H9 (cell line): ENCODE measurements around the gene FLT1. TPM values are rescaled to one million over a fixed set of nuclear protein-coding genes. Genes with fewer than 3 reads are reported as not detected.
A peak's percentile ranks its signal among the peaks of the same experiment; 100 is the strongest.

Experiments
- DNase-seq: peaks from one replicate; pipeline ENCODE4 v3.0.0-alpha.2; 2017
- H2AFZ ChIP-seq: one replicate; pipeline ENCODE4 v1.6.1; 2013; ENCODE audit warnings: mild to moderate bottlenecking, low read length, control low read depth, moderate library complexity
- H2AK5ac ChIP-seq: 2 replicates; pipeline ENCODE4 v1.6.1; 2013; ENCODE audit warnings: low read length, control low read depth, mixed read lengths; ENCODE audit not compliant: insufficient read length
- H2BK120ac ChIP-seq: one replicate; pipeline ENCODE4 v1.6.1; 2013; ENCODE audit warnings: low read depth, mild to moderate bottlenecking, low read length, control low read depth, inconsistent platforms; ENCODE audit not compliant: poor library complexity, severe bottlenecking
- H2BK12ac ChIP-seq: 2 replicates; pipeline ENCODE4 v1.6.1; 2013; ENCODE audit warnings: low read length, control low read depth, mixed read lengths, low read depth; ENCODE audit not compliant: insufficient read length
- H2BK15ac ChIP-seq: 2 replicates; pipeline ENCODE4 v1.6.1; 2013; ENCODE audit warnings: low read depth, low read length, control low read depth
- H2BK20ac ChIP-seq: one replicate; pipeline ENCODE4 v1.6.1; 2013; ENCODE audit warnings: low read depth, mild to moderate bottlenecking, low read length, control low read depth, inconsistent platforms; ENCODE audit not compliant: poor library complexity, severe bottlenecking
- H2BK5ac ChIP-seq: 2 replicates; pipeline ENCODE4 v1.6.1; 2013; ENCODE audit warnings: low read length, control low read depth, mixed read lengths; ENCODE audit not compliant: insufficient read length
- H3K14ac ChIP-seq: 2 replicates; pipeline ENCODE4 v1.6.1; 2013; ENCODE audit warnings: low read length, control low read depth; ENCODE audit not compliant: insufficient read depth
- H3K18ac ChIP-seq: 2 replicates; pipeline ENCODE4 v1.6.1; 2013; ENCODE audit warnings: low read depth, mild to moderate bottlenecking, mixed read lengths, low read length, control low read depth; ENCODE audit not compliant: insufficient read length
- H3K23ac ChIP-seq: 2 replicates; pipeline ENCODE4 v1.6.1; 2013; ENCODE audit warnings: low read length, control low read depth, mixed read lengths, low read depth; ENCODE audit not compliant: insufficient read length
- H3K23me2 ChIP-seq: 2 replicates; pipeline ENCODE4 v1.6.1; 2013; ENCODE audit warnings: low read depth, mild to moderate bottlenecking, mixed read lengths, low read length, control low read depth; ENCODE audit not compliant: insufficient read length, poor library complexity, severe bottlenecking
- H3K27ac ChIP-seq: 2 replicates; pipeline ENCODE4 v1.5.1; 2013; ENCODE audit warnings: low read length, control low read depth, mixed read lengths, low read depth; ENCODE audit not compliant: insufficient read length
- H3K27me3 ChIP-seq: 2 replicates; pipeline ENCODE4 v1.6.1; 2013; ENCODE audit warnings: low read length, control low read depth, inconsistent platforms; ENCODE audit not compliant: insufficient read depth
- H3K4ac ChIP-seq: 2 replicates; pipeline ENCODE4 v1.6.1; 2013; ENCODE audit warnings: low read depth, mild to moderate bottlenecking, control low read depth, inconsistent platforms, low read length, moderate library complexity
- H3K4me1 ChIP-seq: 2 replicates; pipeline ENCODE4 v1.6.1; 2013; ENCODE audit warnings: low read length, control low read depth, inconsistent platforms; ENCODE audit not compliant: insufficient read depth
- H3K4me2 ChIP-seq: 2 replicates; pipeline ENCODE4 v1.6.1; 2013; ENCODE audit warnings: low read length, control low read depth, mixed read lengths; ENCODE audit not compliant: insufficient read length, insufficient read depth
- H3K56ac ChIP-seq: 2 replicates; pipeline ENCODE4 v1.6.1; 2013; ENCODE audit warnings: low read depth, mild to moderate bottlenecking, mixed read lengths, low read length, control low read depth; ENCODE audit not compliant: insufficient read length
- H3K79me1 ChIP-seq: 2 replicates; pipeline ENCODE4 v1.6.1; 2013; ENCODE audit warnings: low read depth, mild to moderate bottlenecking, moderate library complexity, low read length, control low read depth, inconsistent platforms; ENCODE audit not compliant: insufficient read depth, poor library complexity, severe bottlenecking
- H3K79me2 ChIP-seq: 2 replicates; pipeline ENCODE4 v1.6.1; 2013; ENCODE audit warnings: low read length, control low read depth, inconsistent platforms; ENCODE audit not compliant: insufficient read depth
- H3K9ac ChIP-seq: 2 replicates; pipeline ENCODE4 v1.6.1; 2013; ENCODE audit warnings: low read length, control low read depth, mixed read lengths; ENCODE audit not compliant: insufficient read length; ENCODE audit errors: extremely low read depth
- H3K9me3 ChIP-seq: one replicate; pipeline ENCODE4 v1.6.1; 2013; ENCODE audit warnings: low read depth, low read length, inconsistent platforms; ENCODE audit not compliant: control insufficient read depth
- H3T11ph ChIP-seq: one replicate; pipeline ENCODE4 v1.6.1; 2013; ENCODE audit warnings: mild to moderate bottlenecking, low read length, control low read depth, inconsistent platforms
- H4K20me1 ChIP-seq: one replicate; pipeline ENCODE4 v1.6.1; 2013; ENCODE audit not compliant: control insufficient read depth, insufficient read length, insufficient read depth
- H4K5ac ChIP-seq: 2 replicates; pipeline ENCODE4 v1.6.1; 2013; ENCODE audit warnings: low read depth, mild to moderate bottlenecking, mixed read lengths, low read length, control low read depth; ENCODE audit not compliant: insufficient read length
- H4K8ac ChIP-seq: replicated peaks from 2 replicates; pipeline ENCODE4 v1.6.1; 2013; ENCODE audit warnings: low read length, control low read depth, mixed read lengths, low read depth; ENCODE audit not compliant: insufficient read length
- H4K91ac ChIP-seq: 2 replicates; pipeline ENCODE4 v1.6.1; 2013; ENCODE audit warnings: low read depth, mild to moderate bottlenecking, moderate library complexity, mixed read lengths, low read length, control low read depth; ENCODE audit not compliant: insufficient read length
- H3K27ac Mint-ChIP-seq, 3 experiments: 2 replicates in 2 of 3; 3 replicates in 1 of 3; pipeline ENCODE4 v1.8.0; 2020 to 2021; ENCODE audit warnings: mixed read lengths in 3 of 3, mild to moderate bottlenecking in 1 of 3, moderate library complexity in 1 of 3
- H3K27me3 Mint-ChIP-seq: 2 replicates; pipeline ENCODE4 v1.8.0; 2021; ENCODE audit warnings: low read depth, mild to moderate bottlenecking, moderate library complexity, mixed read lengths
- H3K36me3 Mint-ChIP-seq, 3 experiments: 2 replicates in 2 of 3; 3 replicates in 1 of 3; pipeline ENCODE4 v1.8.0; 2020 to 2021; ENCODE audit warnings: low read depth in 3 of 3, mixed read lengths in 3 of 3; ENCODE audit not compliant: insufficient read depth in 1 of 3
- H3K4me1 Mint-ChIP-seq, 2 experiments: 2 replicates each; pipeline ENCODE4 v1.8.0; 2020; ENCODE audit warnings: mixed read lengths in 2 of 2
- H3K4me3 Mint-ChIP-seq, 2 experiments: 2 replicates in 1 of 2; 3 replicates in 1 of 2; pipeline ENCODE4 v1.8.0; 2020 to 2021; ENCODE audit warnings: mild to moderate bottlenecking in 2 of 2, mixed read lengths in 2 of 2, moderate library complexity in 1 of 2
- H3K9me3 Mint-ChIP-seq, 2 experiments: 2 replicates in 1 of 2; 3 replicates in 1 of 2; pipeline ENCODE4 v1.8.0; 2020; ENCODE audit warnings: mild to moderate bottlenecking in 2 of 2, mixed read lengths in 2 of 2, moderate library complexity in 1 of 2
- CTCF ChIP-seq: fragments of 200-600 bp; sonication (generic); conservative IDR thresholded peaks from 3 replicates; pipeline ENCODE4 v1.8.0; 2021; ENCODE audit warnings: antibody characterized with exemption, mild to moderate bottlenecking
- WGBS: extraction: QIAGEN DNeasy Blood & Tissue Kit; methylation state at CpG from one replicate; pipeline ENCODE4 v1.1.7; 2013; ENCODE audit warnings: missing lambda C conversion rate, low lambda C conversion rate, mixed read lengths; ENCODE audit not compliant: insufficient read length; ENCODE audit errors: extremely low coverage; 5-methylcytosine and 5-hydroxymethylcytosine counted together
- total RNA-seq: library from RNA; stranded (reverse); gene quantifications from 2 replicates; pipeline ENCODE4 v1.2.1, GENCODE V29; 2021

FLT1 gene
- total RNA-seq, 1 experiment from 2014 or later: 84.1 TPM

GRCh38 chr13:28412981-28413380 is 81.9 kb downstream of the FLT1 start:
- Mint-ChIP-seq H3K4me1 (peaks cover 36 to 38% of the 10 kb centered on the region in 2 experiments), H3K27me3 (no peaks in the 10 kb centered on the region; the same call in 1 of the 2 replicates), H3K27ac (peak overlapping the region; percentile 85 to 93 (median 87); a peak in 6 of 7 replicates), H3K36me3 (peaks cover 23 to 71% (median 36%) of the 10 kb centered on the region in 3 experiments; a peak in 6 of 7 replicates), H3K4me3 (no peak overlapping the region), H3K9me3 (no peaks in the 10 kb centered on the region)
- no peak overlapping the region for H3K4me2 ChIP-seq
- no peak overlapping the region for H3K27ac ChIP-seq
- no CpG with 5 or more reads among the region's 8 CpGs for WGBS
- no peak overlapping the region for H2BK20ac ChIP-seq
- H3K27me3 ChIP-seq: no peaks in the 10 kb centered on the region
- DNase-seq: no peak
- no peak overlapping the region for H3K56ac ChIP-seq
- H2BK120ac ChIP-seq: no peak overlapping the region
- H2BK15ac ChIP-seq: no peak overlapping the region
- H2BK5ac ChIP-seq: no peak overlapping the region
- H2AFZ ChIP-seq: no peak overlapping the region
- H3K23me2 ChIP-seq: no peaks in the 10 kb centered on the region
- no peaks in the 10 kb centered on the region for H4K20me1 ChIP-seq
- H3K9me3 ChIP-seq: no peaks in the 10 kb centered on the region
- no peak overlapping the region for H2BK12ac ChIP-seq
- no peak overlapping the region for H3K9ac ChIP-seq
- H3K79me2 ChIP-seq: peaks cover 3% of the 10 kb centered on the region; the same call in 1 of the 2 replicates
- H3K18ac ChIP-seq: no peak overlapping the region
- no peak overlapping the region for H3T11ph ChIP-seq
- no peaks in the 10 kb centered on the region for H3K79me1 ChIP-seq
- no peak overlapping the region; the same call in 1 of the 2 replicates for H3K14ac ChIP-seq
- H4K5ac ChIP-seq: no peak overlapping the region
- peaks cover 8% of the 10 kb centered on the region; the same call in 1 of the 2 replicates for H3K4me1 ChIP-seq
- no peak overlapping the region for H4K8ac ChIP-seq
- no peak for TF ChIP-seq CTCF
- no peak overlapping the region for H2AK5ac ChIP-seq
- H3K23ac ChIP-seq: no peak overlapping the region
- H4K91ac ChIP-seq: no peak overlapping the region
- H3K4ac ChIP-seq: no peak overlapping the region
